ENCODE results near the gene PRRT1B. TPM values are rescaled to one million over a fixed set of nuclear protein-coding genes. Genes with fewer than 3 reads are reported as not detected.
"Not testable (repeated sequence)": the region's sequence is repeated elsewhere in the genome, so short reads cannot be mapped to it uniquely, and the experiment has no call there.

Gene PRRT1B
- polyA plus RNA-seq (ENCODE audit: insufficient read depth in 1 of 5, insufficient read length in 5 of 5, low replicate concordance in 1 of 5), result 1 to 10 TPM; 4.1 to 9.8 (median 8.2) TPM
- long read RNA-seq, donor 1, result 0 reads
- long read RNA-seq, donor 2, partial matches to known transcripts, result 0 of 1 reads
- long read RNA-seq, donor 2, other reads (novel, unspliced or antisense), result 0 of 1 reads
- long read RNA-seq, donor 3, result 0 reads
- long read RNA-seq, donor 4, partial matches to known transcripts, result 6 of 6 reads
- long read RNA-seq, donor 4, other reads (novel, unspliced or antisense), result 0 of 6 reads
- long read RNA-seq, donor 5, result 0 reads
- long read RNA-seq, donor 6, result 0 reads
- long read RNA-seq, donor 7, partial matches to known transcripts, result 20 of 20 reads
- long read RNA-seq, donor 7, other reads (novel, unspliced or antisense), result 0 of 20 reads
- long read RNA-seq, donor 8, result 0 reads

DNA sequence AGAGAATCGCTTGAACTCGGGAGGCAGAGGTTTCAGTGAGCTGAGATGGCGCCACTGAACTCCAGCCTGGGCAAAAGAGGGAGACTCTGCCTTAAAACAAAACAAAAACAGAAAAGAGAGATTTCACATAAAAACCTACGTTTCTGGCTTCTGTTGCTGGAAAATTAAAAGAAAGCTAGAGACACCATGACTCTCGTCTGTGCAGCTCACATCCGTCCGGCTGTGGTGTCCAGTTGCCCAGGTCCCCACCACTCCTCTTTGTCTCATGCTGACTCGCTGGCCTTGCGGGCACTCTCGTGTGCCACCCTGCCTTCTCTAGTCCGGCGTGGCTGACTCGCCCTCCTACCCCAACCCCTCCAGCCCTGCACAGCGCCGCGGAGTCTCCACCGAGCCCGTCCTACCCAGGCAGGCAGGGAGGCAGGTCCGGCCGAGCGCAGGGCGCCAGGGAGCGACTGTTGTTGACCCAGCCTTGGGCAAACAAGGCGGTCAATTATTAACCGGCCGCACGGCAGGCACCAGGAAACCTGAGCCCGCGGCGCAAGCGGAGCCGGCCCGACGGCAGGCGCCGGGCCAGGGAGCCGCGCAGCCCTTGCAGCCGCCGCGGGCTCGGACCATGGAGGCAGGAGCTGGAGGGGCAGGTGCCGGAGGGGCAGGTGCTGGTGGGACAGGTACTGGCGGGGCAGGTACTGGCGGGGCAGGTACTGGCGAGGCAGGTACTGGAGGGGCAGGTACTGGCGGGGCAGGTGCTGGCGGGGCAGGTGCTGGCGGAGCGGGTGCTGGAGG, at the start of gene PRRT1B:
Gene PRRT1B, plus strand, starts transcription at position 521 of the 783 bp plus-strand sequence. Its CDS starts 93 bp downstream, at position 614.
- DNase-seq, result peak; percentile 69 to 75

- no peak for DNase-seq
These were observed 49.5 kb upstream of the PRRT1B start for GRCh38 chr9:131495785-131496184.

DNA sequence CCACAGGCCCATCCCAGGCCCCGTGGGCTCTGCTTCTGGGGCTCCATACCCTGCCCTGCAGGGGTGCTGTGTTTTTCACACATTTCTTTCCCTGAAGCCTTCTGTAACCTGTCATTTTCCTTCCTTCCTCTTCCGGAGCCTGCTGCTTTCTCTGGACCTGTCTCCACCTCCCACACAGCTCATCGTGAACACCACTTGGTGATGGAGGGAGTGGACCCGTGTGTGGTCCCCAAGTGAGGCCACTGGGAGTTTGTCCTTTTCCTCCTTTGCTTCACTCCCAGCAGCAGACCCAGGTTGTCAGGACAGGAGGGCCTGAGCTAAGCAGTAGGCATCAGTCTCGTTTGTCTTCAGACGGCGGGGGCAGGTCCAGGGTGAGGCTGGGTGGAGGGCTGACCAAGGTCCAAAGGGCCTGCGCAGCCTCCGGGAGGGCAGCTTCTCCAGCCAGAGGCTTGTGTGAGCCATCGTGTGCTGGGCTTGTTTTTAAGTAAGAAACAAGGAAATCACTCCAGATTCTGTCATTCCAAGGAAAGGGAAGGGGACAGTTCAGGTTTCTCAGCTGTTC, 48.4 kb upstream of the PRRT1B start:
- DNase-seq, result no peak

DNA sequence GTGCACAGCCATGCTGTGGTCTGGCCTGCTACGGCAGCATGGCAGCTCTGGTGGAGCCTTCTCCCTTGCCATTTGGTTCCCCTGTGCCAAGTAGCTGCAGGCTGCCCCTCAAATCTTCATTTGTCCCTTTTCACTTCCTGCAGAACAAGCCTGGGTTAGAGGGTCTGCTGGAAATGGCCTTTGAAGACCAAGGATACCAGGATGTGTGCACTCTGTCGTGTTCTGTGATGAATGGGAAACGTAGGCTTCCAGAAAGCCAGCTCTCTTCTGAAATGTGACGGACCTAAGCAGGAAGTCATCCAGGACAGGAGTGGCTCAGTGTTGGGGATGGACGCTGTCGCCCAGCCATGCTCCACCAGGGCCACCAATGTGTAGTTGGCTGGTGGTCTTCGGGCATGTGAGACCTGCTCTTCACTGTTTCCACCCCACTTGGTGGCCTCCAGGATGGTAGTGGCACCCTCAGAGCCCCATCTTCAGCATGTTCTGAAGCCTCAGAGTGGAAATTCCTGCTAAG, 46.0 kb upstream of the PRRT1B start:
- DNase-seq, result no peak

DNA sequence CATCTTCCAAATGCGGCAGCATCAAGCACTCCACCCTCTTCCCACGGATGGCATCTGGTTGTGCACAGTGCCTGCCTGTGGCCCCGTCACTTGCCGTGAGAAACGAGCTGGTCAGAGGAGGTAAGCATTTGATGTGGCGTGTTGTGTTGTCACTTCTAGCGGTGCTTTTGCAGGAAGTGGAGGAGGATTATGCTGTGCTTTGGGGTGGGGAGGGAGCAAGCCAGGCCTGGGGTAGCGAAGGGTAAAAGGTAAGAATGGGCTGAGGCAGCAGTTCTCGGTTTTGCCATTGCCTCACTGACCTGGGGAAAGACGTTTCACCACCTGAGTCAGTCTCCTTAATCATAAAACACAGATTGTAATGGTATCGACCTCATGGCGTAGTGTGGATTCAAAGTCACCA, 44.9 kb upstream of the PRRT1B start:
- DNase-seq, result no peak

DNA sequence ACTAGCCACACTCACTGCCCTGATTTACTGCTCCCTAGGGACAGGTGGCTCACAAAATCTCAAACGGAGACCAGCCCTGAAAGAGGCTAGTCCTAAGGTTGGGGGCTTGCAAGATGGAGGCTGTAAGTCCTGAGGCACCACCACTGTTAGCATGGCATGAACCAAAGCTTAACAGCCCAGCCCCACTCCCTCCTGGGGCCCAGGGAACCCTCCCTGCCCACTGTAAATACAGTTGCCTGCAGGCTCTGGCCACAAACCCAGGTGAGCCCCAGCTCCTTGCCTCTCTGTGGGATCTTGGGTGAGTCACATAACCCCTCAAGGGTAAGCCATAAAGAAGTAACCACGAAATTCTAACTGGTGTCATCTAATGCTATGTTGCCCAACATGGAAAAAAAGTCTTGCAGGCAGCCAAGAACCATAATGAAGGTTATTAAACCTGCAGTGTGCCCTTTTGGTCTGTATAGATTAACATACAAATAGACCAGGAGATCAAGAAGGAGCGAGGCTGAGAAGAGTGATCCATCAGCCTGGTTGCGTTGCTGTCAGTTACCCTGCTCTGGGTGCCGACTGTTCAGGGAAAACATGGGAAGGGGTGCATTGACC, 44.3 kb upstream of the PRRT1B start:
- DNase-seq, result no peak

GRCh38 chr9:131502781-131503625, 42.3 kb upstream of the PRRT1B start, which contains the start of gene POMT1:
POMT1 (plus strand) TSS chr9:131502918; CDS start chr9:131504219, 1,301 bp downstream.
- peak; percentile 81 to 83 for DNase-seq

DNA sequence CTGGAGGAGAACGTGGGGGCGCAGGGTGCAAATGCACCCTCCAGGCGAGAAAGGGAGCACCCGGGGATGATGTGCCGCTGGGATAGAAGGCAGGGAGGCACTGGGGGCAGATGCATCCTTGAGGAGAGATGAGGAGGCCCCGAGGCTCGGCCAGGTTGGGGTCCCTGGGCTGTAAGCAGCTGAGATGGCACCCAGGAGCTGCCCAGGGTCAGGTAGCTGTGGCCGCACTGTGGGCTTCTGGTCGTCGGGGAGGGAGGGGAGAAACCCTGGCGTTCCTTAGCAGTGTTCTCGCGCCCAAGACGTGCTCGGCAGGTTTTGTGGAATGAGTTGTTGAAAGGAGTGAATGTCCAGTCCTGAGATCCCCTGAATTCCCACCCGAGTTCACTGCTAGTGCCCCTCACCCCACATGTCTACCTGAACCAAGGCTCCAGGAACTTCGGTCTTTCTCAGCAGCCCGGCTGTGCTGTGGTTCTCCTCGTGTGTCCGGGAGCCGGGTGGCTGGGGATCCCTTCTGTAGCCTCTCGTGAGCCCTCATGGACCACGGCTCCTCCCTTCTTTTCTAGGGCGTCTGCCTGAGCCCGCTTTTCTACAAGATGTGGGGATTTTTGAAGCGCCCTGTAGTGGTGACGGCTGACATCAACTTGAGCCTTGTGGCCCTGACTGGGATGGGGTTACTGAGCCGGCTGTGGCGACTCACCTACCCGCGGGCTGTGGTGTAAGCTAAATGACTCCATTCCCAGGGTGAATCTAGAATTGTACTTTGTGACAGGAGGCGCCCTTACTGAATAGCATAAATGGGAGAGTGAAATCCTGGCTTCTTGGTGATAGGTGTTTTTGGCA, 41.5 kb upstream of the PRRT1B start:
- no peak for DNase-seq

DNA sequence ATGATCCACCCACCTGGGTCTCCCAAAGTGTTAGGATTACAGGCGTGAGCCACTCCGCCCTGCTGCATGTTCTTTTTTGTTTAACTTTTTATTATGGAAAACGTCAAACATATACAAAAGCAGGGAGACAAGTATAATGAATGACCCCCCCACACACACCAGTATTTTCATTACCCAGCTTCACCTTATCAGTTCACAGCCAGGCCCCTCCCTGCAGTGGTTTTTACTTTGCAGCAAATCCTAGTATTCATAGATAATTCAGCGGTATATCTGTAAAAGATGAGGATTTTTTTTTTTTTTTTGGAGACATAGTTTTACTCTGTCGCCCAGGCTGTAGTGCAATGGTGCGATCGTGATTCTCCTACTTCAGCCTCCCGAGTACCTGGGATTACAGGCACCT, 40.3 kb upstream of the PRRT1B start:
- no peak for DNase-seq

- DNase-seq, result no peak
These were observed 33.9 kb upstream of the PRRT1B start for GRCh38 chr9:131511416-131511815.

DNA sequence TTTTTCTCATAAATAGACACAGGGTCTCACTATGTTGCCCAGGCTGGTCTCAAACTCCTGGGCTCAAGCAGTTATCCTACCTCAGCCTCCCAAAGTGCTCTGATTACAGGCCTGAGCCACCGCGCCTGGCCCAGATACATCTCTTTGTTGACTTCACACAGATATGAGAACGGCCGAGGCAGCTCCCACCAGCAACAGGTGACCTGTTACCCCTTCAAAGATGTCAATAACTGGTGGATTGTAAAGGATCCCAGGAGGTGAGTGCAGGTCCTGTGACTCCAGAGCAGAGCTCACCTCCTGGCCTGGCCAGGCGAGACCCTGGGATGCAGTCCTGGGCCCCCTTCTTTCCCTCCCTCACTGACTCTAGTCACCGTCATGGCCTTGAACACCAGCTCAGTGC, 33.4 kb upstream of the PRRT1B start:
- DNase-seq, result no peak

DNA sequence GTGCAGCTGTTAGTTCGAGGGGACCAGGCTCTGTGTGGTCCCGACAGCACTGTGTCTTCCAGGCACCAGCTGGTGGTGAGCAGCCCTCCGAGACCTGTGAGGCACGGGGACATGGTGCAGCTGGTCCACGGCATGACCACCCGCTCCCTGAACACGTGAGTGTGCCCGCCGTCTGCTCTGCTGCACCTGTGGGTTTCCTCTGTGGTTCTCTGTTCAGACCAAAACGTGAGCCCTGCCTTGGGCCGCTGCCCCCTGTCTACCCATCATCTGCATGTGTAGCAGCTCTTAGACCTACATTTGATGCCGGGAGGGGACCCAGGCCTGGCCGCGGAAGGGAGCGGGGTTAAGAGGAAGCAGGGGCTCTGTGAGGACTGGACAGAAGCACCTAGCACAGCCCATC, 32.1 kb upstream of the PRRT1B start:
- DNase-seq, result no peak

DNA sequence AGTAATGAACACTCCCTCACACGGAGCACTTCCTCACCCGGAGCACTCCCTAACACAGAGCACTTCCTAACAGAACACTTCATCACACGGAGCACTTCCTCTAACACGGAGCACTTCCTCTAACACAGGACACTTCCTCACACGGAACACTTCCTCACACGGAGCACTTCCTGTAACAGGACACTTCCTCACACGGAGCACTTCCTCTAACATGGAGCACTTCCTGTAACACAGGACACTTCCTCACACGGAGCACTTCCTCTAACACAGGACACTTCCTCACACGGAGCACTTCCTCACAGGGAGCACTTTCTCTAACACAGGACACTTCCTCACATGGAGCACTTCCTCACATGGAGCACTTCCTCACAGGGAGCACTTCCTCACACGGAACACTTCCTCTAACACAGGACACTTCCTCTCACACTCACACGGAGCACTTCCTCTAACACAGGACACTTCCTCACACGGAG, 29.7 kb upstream of the PRRT1B start:
- not testable (repeated sequence) for DNase-seq

DNA sequence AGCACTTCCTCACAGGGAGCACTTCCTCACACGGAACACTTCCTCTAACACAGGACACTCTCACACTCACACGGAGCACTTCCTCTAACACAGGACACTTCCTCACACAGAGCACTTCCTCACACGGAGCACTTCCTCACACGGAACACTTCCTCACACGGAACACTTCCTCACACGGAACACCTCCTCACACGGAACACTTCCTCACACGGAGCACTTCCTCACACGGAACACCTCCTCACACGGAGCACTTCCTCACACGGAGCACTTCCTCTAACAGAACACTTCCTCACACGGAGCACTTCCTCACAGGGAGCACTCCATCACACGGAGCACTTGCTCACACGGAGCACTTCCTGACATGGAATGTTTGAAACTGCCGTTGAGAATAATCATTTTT, 29.2 kb upstream of the PRRT1B start:
- no peak for DNase-seq

DNA sequence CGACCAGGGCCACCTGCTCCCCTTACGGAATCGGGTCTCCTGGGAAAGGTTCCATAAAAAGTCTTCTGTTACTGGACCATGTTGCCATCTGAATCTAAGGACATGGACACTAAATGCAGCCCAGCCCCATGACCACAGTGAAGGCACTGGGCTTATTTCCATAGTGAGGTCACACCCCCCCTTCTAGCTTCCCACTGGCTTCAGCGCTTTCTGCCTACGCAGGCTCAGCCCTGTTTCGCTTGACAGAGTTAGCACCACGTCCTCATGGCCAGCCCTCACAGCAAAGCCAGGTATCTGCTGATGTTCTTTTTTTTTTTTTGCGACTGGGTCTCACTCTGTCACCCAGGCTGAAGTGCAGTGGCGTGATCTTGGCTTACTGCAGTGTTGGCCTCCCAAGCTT, 28.4 kb upstream of the PRRT1B start:
- no peak for DNase-seq

GRCh38 chr9:131517761-131518190, 27.5 kb upstream of the PRRT1B start:
- DNase-seq, result no peak

DNA sequence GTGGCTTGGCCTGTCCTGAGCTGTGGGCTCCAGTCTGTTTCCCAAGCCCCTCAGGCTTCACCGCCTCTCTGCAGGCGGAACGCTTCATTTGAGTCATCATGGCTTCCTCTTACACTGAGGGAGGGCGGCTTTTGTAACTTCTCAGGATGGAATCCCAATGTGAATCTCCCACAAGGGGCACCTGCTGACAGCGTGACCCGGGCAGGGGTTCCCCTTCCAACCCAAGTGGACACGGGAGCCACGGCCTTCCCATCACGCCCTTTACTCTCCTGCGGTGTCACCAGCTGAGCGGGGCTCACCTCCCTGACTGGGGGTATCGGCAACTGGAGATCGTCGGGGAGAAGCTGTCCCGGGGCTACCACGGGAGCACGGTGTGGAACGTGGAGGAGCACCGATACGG, 26.8 kb upstream of the PRRT1B start:
- no peak for DNase-seq

DNA sequence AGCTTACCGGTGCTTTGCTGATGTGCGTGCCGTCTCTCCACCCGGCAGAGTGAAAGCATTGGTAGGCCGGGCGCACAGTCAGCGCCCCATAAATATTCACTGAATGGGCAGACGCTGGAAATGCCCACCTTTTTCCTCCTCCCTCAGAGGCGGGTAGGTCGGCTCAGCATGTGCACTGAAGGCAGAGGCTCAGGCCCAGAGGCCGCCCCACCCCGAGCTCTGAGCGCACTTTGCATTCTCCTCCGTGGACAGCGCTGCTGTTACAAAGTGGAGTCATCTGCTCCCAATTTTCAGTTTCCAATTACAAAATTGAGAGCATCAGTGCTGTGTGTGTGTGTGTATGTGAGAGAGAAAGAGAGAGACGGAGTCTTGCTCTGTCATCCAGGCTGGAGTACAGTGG, 24.8 kb upstream of the PRRT1B start:
- DNase-seq, result no peak

DNA sequence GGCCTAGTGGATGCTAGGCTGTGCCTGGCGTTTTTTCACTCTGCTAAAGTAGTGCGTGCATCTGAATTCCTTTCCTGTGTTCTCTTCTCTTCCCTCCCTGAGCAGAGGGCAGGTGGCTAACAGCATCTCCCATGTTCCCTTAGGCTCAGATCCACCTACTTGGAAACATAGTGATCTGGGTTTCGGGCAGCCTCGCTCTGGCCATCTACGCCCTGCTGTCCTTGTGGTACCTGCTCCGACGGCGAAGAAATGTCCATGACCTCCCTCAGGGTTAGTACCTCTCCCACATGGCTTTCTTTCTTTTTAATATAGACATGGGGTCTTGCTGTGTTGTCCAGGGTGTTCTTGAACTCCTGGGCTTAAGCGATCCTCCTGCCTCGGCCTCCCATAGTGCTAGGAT, 24.1 kb upstream of the PRRT1B start:
- no peak for DNase-seq

- no peak for DNase-seq
These were observed 23.5 kb upstream of the PRRT1B start for GRCh38 chr9:131521822-131522221.

Measured in right lung (tissue), 10 donors.